ENCODE measurements around the gene MARK2. TPM values are rescaled to one million over a fixed set of nuclear protein-coding genes. Genes with fewer than 3 reads are reported as not detected.
A peak's percentile ranks its signal among the peaks of the same experiment; 100 is the strongest.

Gene MARK2
- total RNA-seq, 1 donor from 2014 or later = 40.1 TPM

- no peak for DNase-seq (ENCODE audit: low read depth)
- Histone ChIP-seq H3K27me3 (ENCODE audit: control insufficient read depth, insufficient read depth, low read length) (no peaks in the 10 kb centered on the region), H3K36me3 (ENCODE audit: control insufficient read depth, insufficient read depth, low read length) (no peaks in the 10 kb centered on the region), H3K4me3 (ENCODE audit: low read depth, low read length) (peak overlapping the region; percentile 39)
- no peak for TF ChIP-seq CTCF (IDR thresholded peaks at IDR 0.05; ENCODE audit: insufficient read depth, low read length, poor library complexity, severe bottlenecking)
Observed at GRCh38 chr11:63937713-63938478, 99.0 kb downstream of the MARK2 start.

- DNase-seq (ENCODE audit: low read depth) = peak; percentile 75
- no peaks in the 10 kb centered on the region for H3K27me3 ChIP-seq (ENCODE audit: control insufficient read depth, insufficient read depth, low read length)
- peak within 1 kb of the TSS; percentile 89 for H3K4me3 ChIP-seq (ENCODE audit: low read depth, low read length)
- TF ChIP-seq CTCF (IDR thresholded peaks at IDR 0.05; ENCODE audit: insufficient read depth, low read length, poor library complexity, severe bottlenecking) = no peak
- H3K36me3 ChIP-seq (ENCODE audit: control insufficient read depth, insufficient read depth, low read length) = no peaks in the 10 kb centered on the region
Observed at GRCh38 chr11:63938479-63939396, 99.8 kb downstream of the MARK2 start, which contains the start of gene NAA40. Gene NAA40, plus strand, starts transcription at chr11:63939002. Its CDS starts 95 bp downstream, at chr11:63939097.

- no peak for TF ChIP-seq CTCF (IDR thresholded peaks at IDR 0.05; ENCODE audit: insufficient read depth, low read length, poor library complexity, severe bottlenecking)
- H3K4me3 ChIP-seq (ENCODE audit: low read depth, low read length) = peak overlapping the region; percentile 89
- H3K36me3 ChIP-seq (ENCODE audit: control insufficient read depth, insufficient read depth, low read length) = no peaks in the 10 kb centered on the region
- H3K27me3 ChIP-seq (ENCODE audit: control insufficient read depth, insufficient read depth, low read length) = no peaks in the 10 kb centered on the region
- DNase-seq (ENCODE audit: low read depth) = no peak
Observed at GRCh38 chr11:63939397-63939891, 100.5 kb downstream of the MARK2 start.

- no peak for TF ChIP-seq CTCF (IDR thresholded peaks at IDR 0.05; ENCODE audit: insufficient read depth, low read length, poor library complexity, severe bottlenecking)
Observed at GRCh38 chr11:63940786-63941185, 101.9 kb downstream of the MARK2 start.

GRCh38 chr11:63941901-63942300 is 103.0 kb downstream of the MARK2 start:
- no peaks in the 10 kb centered on the region for H3K27me3 ChIP-seq (ENCODE audit: control insufficient read depth, insufficient read depth, low read length)
- no peak overlapping the region for H3K4me3 ChIP-seq (ENCODE audit: low read depth, low read length)
- TF ChIP-seq CTCF (IDR thresholded peaks at IDR 0.05; ENCODE audit: insufficient read depth, low read length, poor library complexity, severe bottlenecking) = no peak
- peaks cover 2% of the 10 kb centered on the region for H3K36me3 ChIP-seq (ENCODE audit: control insufficient read depth, insufficient read depth, low read length)
- no peak for DNase-seq (ENCODE audit: low read depth)

More at GRCh38 chr11:63940786-63941185, 101.9 kb downstream of the MARK2 start:
- Histone ChIP-seq H3K27me3 (ENCODE audit: control insufficient read depth, insufficient read depth, low read length) (no peaks in the 10 kb centered on the region), H3K36me3 (ENCODE audit: control insufficient read depth, insufficient read depth, low read length) (no peaks in the 10 kb centered on the region), H3K4me3 (ENCODE audit: low read depth, low read length) (no peak overlapping the region)
- DNase-seq (ENCODE audit: low read depth) = no peak
